WTC11 (cell line): ENCODE measurements around the gene MCEE.

Experiments used
- CREM ChIP-seq: sonication (generic); formaldehyde crosslinking; IDR thresholded peaks from 2 replicates; pipeline ENCODE4 v1.8.1; 2022; ENCODE audit warnings: mild to moderate bottlenecking, missing genetic modification reagents, moderate library complexity
- ELF4 ChIP-seq: sonication (generic); formaldehyde crosslinking; IDR thresholded peaks from 2 replicates; pipeline ENCODE4 v1.8.1; 2022; ENCODE audit warnings: low read depth, mild to moderate bottlenecking, moderate library complexity, missing genetic modification reagents
- MYBL2 ChIP-seq: sonication (generic); formaldehyde crosslinking; IDR thresholded peaks from 2 replicates; pipeline ENCODE4 v1.8.1; 2023; ENCODE audit warnings: mild to moderate bottlenecking, moderate library complexity, missing genetic modification reagents
- SP1 ChIP-seq: sonication (generic); formaldehyde crosslinking; conservative IDR thresholded peaks from 2 replicates; pipeline ENCODE4 v1.8.1; 2022; ENCODE audit warnings: missing genetic modification reagents
- TEAD4 ChIP-seq: sonication (generic); formaldehyde crosslinking; IDR thresholded peaks from 2 replicates; pipeline ENCODE4 v1.8.0; 2022; ENCODE audit warnings: mild to moderate bottlenecking, missing genetic modification reagents
- TF ChIP-seq, protein P1 (sequence below): sonication (generic); formaldehyde crosslinking; IDR thresholded peaks from 2 replicates; pipeline ENCODE4 v1.8.0; 2022; ENCODE audit warnings: mild to moderate bottlenecking, missing genetic modification reagents
- TF ChIP-seq, protein P2 (sequence below): fragments of 200-600 bp; IDR thresholded peaks from 2 replicates; pipeline ENCODE4 v1.8.0; 2022; ENCODE audit warnings: antibody characterized with exemption
- TF ChIP-seq, protein P3 (sequence below): sonication (generic); formaldehyde crosslinking; IDR thresholded peaks from 2 replicates; pipeline ENCODE4 v1.8.1; 2022; ENCODE audit warnings: mild to moderate bottlenecking, moderate library complexity, missing genetic modification reagents

DNA sequence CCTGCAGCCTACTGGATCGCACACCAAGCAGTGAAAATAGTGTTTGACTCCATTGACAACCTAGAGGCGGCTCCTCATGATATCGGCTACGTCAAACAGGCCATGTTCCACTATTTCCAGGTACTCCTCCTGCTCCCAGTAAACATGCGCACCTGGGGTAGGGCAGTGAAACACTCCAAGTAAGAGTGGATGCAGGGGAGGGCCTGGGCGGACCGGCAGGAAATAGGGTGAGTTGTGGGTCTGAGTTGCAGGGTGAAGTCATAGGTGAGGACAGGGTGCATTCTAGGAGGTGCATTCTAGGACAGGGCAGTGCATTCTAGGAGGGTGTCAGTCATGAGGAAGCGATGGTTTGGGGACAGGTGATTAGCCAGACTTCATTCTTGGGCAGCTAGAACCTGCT is 56.6 kb downstream of the MCEE start:
- no peak for TF ChIP-seq ELF4 (CRISPR knock-in tag)
- TF ChIP-seq, protein P1, sequence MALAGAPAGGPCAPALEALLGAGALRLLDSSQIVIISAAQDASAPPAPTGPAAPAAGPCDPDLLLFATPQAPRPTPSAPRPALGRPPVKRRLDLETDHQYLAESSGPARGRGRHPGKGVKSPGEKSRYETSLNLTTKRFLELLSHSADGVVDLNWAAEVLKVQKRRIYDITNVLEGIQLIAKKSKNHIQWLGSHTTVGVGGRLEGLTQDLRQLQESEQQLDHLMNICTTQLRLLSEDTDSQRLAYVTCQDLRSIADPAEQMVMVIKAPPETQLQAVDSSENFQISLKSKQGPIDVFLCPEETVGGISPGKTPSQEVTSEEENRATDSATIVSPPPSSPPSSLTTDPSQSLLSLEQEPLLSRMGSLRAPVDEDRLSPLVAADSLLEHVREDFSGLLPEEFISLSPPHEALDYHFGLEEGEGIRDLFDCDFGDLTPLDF, result no peak
- TF ChIP-seq SP1, result no peak
- TF ChIP-seq, protein P2, sequence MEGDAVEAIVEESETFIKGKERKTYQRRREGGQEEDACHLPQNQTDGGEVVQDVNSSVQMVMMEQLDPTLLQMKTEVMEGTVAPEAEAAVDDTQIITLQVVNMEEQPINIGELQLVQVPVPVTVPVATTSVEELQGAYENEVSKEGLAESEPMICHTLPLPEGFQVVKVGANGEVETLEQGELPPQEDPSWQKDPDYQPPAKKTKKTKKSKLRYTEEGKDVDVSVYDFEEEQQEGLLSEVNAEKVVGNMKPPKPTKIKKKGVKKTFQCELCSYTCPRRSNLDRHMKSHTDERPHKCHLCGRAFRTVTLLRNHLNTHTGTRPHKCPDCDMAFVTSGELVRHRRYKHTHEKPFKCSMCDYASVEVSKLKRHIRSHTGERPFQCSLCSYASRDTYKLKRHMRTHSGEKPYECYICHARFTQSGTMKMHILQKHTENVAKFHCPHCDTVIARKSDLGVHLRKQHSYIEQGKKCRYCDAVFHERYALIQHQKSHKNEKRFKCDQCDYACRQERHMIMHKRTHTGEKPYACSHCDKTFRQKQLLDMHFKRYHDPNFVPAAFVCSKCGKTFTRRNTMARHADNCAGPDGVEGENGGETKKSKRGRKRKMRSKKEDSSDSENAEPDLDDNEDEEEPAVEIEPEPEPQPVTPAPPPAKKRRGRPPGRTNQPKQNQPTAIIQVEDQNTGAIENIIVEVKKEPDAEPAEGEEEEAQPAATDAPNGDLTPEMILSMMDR, result no peak
- TF ChIP-seq TEAD4, result no peak
- TF ChIP-seq MYBL2 (CRISPR knock-in tag), result no peak
- no peak for TF ChIP-seq CREM
- TF ChIP-seq, protein P3, sequence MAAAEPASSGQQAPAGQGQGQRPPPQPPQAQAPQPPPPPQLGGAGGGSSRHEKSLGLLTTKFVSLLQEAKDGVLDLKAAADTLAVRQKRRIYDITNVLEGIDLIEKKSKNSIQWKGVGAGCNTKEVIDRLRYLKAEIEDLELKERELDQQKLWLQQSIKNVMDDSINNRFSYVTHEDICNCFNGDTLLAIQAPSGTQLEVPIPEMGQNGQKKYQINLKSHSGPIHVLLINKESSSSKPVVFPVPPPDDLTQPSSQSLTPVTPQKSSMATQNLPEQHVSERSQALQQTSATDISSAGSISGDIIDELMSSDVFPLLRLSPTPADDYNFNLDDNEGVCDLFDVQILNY, result no peak
